ENCODE measurements around the gene PELI3. TPM values are rescaled to one million over a fixed set of nuclear protein-coding genes. Genes with fewer than 3 reads are reported as not detected.

PELI3 gene
- total RNA-seq, 4 donors from 2014 or later = 28.7 to 50.4 (median 37.7) TPM

- intact Hi-C loops (cut with DNase I) = no loop called here
- Histone ChIP-seq H3K4me3 (no peak overlapping the region), H3K9me3 (no peaks in the 10 kb centered on the region), H3K4me1 (peaks cover 10 to 36% (median 27%) of the 10 kb centered on the region in 4 donors), H3K36me3 (peaks cover 15 to 47% (median 28%) of the 10 kb centered on the region in 4 donors), H3K27ac (replicated peaks in 1 of 4) (no peak overlapping the region), H3K27me3 (no peaks in the 10 kb centered on the region)
- no peak for TF ChIP-seq EP300 (IDR thresholded peaks at IDR 0.05)
- no peak for TF ChIP-seq POLR2AphosphoS5 (IDR thresholded peaks at IDR 0.05)
- TF ChIP-seq CTCF (IDR thresholded peaks at IDR 0.05) = no peak
- no peak for TF ChIP-seq POLR2A (IDR thresholded peaks at IDR 0.05; ENCODE audit: low read depth)
- DNase-seq (ENCODE audit: extremely low spot score) = no peak
- WGBS = 93% methylated on average over 6 of the region's 6 CpGs
Measured at GRCh38 chr11:66468691-66469090, 2.0 kb downstream of the PELI3 start.

GRCh38 chr11:66469441-66469840, 2.7 kb downstream of the PELI3 start:
- TF ChIP-seq POLR2A (IDR thresholded peaks at IDR 0.05; ENCODE audit: low read depth) (no peak), EP300 (IDR thresholded peaks at IDR 0.05) (no peak), POLR2AphosphoS5 (IDR thresholded peaks at IDR 0.05) (no peak), CTCF (IDR thresholded peaks at IDR 0.05) (no peak)
- Histone ChIP-seq H3K36me3 (peaks cover 18 to 55% (median 35%) of the 10 kb centered on the region in 4 donors), H3K9me3 (no peaks in the 10 kb centered on the region), H3K27ac (replicated peaks in 1 of 4) (no peak overlapping the region), H3K4me3 (no peak overlapping the region), H3K4me1 (peaks cover 10 to 36% (median 27%) of the 10 kb centered on the region in 4 donors), H3K27me3 (no peaks in the 10 kb centered on the region)
- no peak for DNase-seq (ENCODE audit: extremely low spot score)
- intact Hi-C loops (cut with DNase I) = no loop called here
- 72% methylated on average over 1 of the region's 1 CpG for WGBS

GRCh38 chr11:66470015-66470414, 3.3 kb downstream of the PELI3 start:
- H3K36me3 ChIP-seq = peaks cover 18 to 60% (median 41%) of the 10 kb centered on the region in 4 donors
- no peak overlapping the region for H3K27ac ChIP-seq (replicated peaks in 1 of 4)
- 94% methylated on average over 3 of the region's 3 CpGs for WGBS
- no peaks in the 10 kb centered on the region for H3K27me3 ChIP-seq
- TF ChIP-seq POLR2AphosphoS5 (IDR thresholded peaks at IDR 0.05) (no peak), CTCF (IDR thresholded peaks at IDR 0.05) (no peak), EP300 (IDR thresholded peaks at IDR 0.05) (no peak), POLR2A (IDR thresholded peaks at IDR 0.05; ENCODE audit: low read depth) (no peak)
- no peaks in the 10 kb centered on the region for H3K9me3 ChIP-seq
- H3K4me3 ChIP-seq = no peak overlapping the region
- peaks cover 10 to 32% (median 27%) of the 10 kb centered on the region in 4 donors for H3K4me1 ChIP-seq
- no peak for DNase-seq (ENCODE audit: extremely low spot score)
- intact Hi-C loops (cut with DNase I) = no loop called here

- intact Hi-C loops (cut with DNase I) = no loop called here
Measured at GRCh38 chr11:66471142-66471541, 4.4 kb downstream of the PELI3 start.

More at GRCh38 chr11:66471142-66471541, 4.4 kb downstream of the PELI3 start:
- TF ChIP-seq POLR2AphosphoS5 (IDR thresholded peaks at IDR 0.05) = no peak
- no peak for TF ChIP-seq POLR2A (IDR thresholded peaks at IDR 0.05; ENCODE audit: low read depth)
- no peak for TF ChIP-seq EP300 (IDR thresholded peaks at IDR 0.05)
- no peak for TF ChIP-seq CTCF (IDR thresholded peaks at IDR 0.05)
- H3K4me1 ChIP-seq = peaks cover 10 to 21% (median 17%) of the 10 kb centered on the region in 4 donors
- H3K36me3 ChIP-seq = peaks cover 24 to 72% (median 52%) of the 10 kb centered on the region in 4 donors
- H3K27ac ChIP-seq (replicated peaks in 1 of 4) = no peak overlapping the region
- no peak for DNase-seq (ENCODE audit: extremely low spot score)
- no peaks in the 10 kb centered on the region for H3K27me3 ChIP-seq
- no peak overlapping the region for H3K4me3 ChIP-seq
- 96% methylated on average over 16 of the region's 16 CpGs for WGBS
- no peaks in the 10 kb centered on the region for H3K9me3 ChIP-seq

Data from esophagus muscularis mucosa (tissue), 4 donors.